Measurements from ENCODE around the gene PSEN1.
"Not testable (repeated sequence)": the region's sequence is repeated elsewhere in the genome, so short reads cannot be mapped to it uniquely, and the experiment has no call there.

Gene PSEN1

GRCh38 chr14:73167727-73168126 lies 31.4 kb downstream of the PSEN1 start:
- DNase-seq = no peak

GRCh38 chr14:73168274-73168673 lies 32.0 kb downstream of the PSEN1 start:
- no peak for DNase-seq

GRCh38 chr14:73168691-73169090 lies 32.4 kb downstream of the PSEN1 start:
- no peak for DNase-seq

- not testable (repeated sequence) for DNase-seq
Measured at GRCh38 chr14:73169855-73170254, 33.5 kb downstream of the PSEN1 start.

GRCh38 chr14:73170686-73171085 lies 34.4 kb downstream of the PSEN1 start:
- no peak for DNase-seq

- no peak for DNase-seq
Measured at GRCh38 chr14:73172500-73172899, 36.2 kb downstream of the PSEN1 start.

- DNase-seq = no peak
Measured at GRCh38 chr14:73173092-73173735, 36.9 kb downstream of the PSEN1 start.

GRCh38 chr14:73176685-73177084 lies 40.4 kb downstream of the PSEN1 start:
- DNase-seq = no peak

- DNase-seq = no peak
Measured at GRCh38 chr14:73180385-73180805, 44.1 kb downstream of the PSEN1 start.

GRCh38 chr14:73180969-73181368 lies 44.7 kb downstream of the PSEN1 start:
- DNase-seq = not testable (repeated sequence)

- DNase-seq = no peak
Measured at GRCh38 chr14:73188501-73188911, 52.2 kb downstream of the PSEN1 start.

- no peak for DNase-seq
Measured at GRCh38 chr14:73189651-73190050, 53.3 kb downstream of the PSEN1 start.

- DNase-seq = no peak
Measured at GRCh38 chr14:73191441-73191840, 55.1 kb downstream of the PSEN1 start.

- DNase-seq = not testable (repeated sequence)
Measured at GRCh38 chr14:73194306-73194705, 58.0 kb downstream of the PSEN1 start.

GRCh38 chr14:73198253-73198652 lies 61.9 kb downstream of the PSEN1 start:
- no peak for DNase-seq

- no peak for DNase-seq
Measured at GRCh38 chr14:73203527-73203926, 67.2 kb downstream of the PSEN1 start.

GRCh38 chr14:73207615-73208014 lies 71.3 kb downstream of the PSEN1 start:
- no peak for DNase-seq

GRCh38 chr14:73208390-73208789 lies 72.1 kb downstream of the PSEN1 start:
- no peak for DNase-seq

GRCh38 chr14:73208846-73209245 lies 72.5 kb downstream of the PSEN1 start:
- DNase-seq = no peak

GRCh38 chr14:73209953-73210352 lies 73.6 kb downstream of the PSEN1 start:
- DNase-seq = no peak

GRCh38 chr14:73211251-73212040 lies 75.1 kb downstream of the PSEN1 start:
- DNase-seq = no peak

- no peak for DNase-seq
Measured at GRCh38 chr14:73216030-73216429, 79.7 kb downstream of the PSEN1 start.

- DNase-seq = no peak
Measured at GRCh38 chr14:73217411-73217810, 81.1 kb downstream of the PSEN1 start.

GRCh38 chr14:73220061-73220460 lies 83.8 kb downstream of the PSEN1 start:
- no peak for DNase-seq

- DNase-seq = no peak
Measured at GRCh38 chr14:73220634-73221033, 84.3 kb downstream of the PSEN1 start.
